Measurements from ENCODE around the gene TMOD1.

DNA sequence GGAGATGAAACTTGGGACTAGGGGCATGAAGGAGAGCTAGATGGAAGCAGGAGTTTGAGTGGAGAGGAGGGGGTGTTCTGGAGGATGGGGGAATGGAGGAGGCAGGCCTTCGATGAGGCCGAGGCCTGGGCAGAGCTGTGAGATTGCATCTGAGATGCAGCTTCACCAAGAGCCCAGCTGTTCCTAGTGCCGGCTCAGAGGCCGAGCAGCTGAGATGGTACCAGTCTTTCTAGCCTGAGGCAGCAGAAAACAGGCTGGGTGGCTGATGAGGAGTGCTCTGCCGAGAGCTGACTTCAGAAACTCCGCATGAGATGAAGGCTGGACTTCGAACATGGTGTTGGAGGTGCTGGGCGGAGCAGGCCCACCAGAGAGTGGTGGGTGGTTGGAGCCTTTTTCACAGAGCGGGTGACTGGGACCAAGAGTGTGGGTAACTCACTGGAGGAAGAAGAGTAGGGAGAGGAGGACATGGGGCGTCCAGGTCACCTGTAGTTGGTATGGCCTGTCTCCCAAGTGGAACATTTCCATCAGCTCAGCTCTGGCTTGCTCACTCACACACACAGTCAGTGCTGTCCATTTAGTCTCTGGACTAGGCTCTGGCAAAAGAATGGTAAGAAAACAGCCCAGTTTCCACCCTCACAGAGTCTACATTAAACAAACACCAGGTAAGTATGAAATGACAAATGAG is 54.7 kb downstream of the TMOD1 start:
- TF ChIP-seq CTCF (conservative IDR thresholded peaks at IDR 0.05; ENCODE audit: low read length): no peak
- no peak for TF ChIP-seq EZH2phosphoT487 (IDR thresholded peaks at IDR 0.05; ENCODE audit: borderline replicate concordance, low read depth, low read length)

Measured in OCI-LY7 (cell line).